GM10266 (cell line): Measurements from ENCODE around the gene CBLC.

Source experiments
- DNase-seq: peaks from one replicate; pipeline ENCODE4 v3.0.0; 2012; ENCODE audit errors: extremely low spot score
- TF ChIP-seq, protein P1 (sequence below): IDR thresholded peaks from 2 replicates; pipeline ENCODE4 v1.5.1; 2012; ENCODE audit warnings: mild to moderate bottlenecking, low read depth; ENCODE audit not compliant: control insufficient read depth, insufficient read depth; ENCODE audit errors: missing control alignments

The CBLC gene

GRCh38 chr19:44741258-44741731 is 36.4 kb upstream of the CBLC start:
- TF ChIP-seq, protein P1, sequence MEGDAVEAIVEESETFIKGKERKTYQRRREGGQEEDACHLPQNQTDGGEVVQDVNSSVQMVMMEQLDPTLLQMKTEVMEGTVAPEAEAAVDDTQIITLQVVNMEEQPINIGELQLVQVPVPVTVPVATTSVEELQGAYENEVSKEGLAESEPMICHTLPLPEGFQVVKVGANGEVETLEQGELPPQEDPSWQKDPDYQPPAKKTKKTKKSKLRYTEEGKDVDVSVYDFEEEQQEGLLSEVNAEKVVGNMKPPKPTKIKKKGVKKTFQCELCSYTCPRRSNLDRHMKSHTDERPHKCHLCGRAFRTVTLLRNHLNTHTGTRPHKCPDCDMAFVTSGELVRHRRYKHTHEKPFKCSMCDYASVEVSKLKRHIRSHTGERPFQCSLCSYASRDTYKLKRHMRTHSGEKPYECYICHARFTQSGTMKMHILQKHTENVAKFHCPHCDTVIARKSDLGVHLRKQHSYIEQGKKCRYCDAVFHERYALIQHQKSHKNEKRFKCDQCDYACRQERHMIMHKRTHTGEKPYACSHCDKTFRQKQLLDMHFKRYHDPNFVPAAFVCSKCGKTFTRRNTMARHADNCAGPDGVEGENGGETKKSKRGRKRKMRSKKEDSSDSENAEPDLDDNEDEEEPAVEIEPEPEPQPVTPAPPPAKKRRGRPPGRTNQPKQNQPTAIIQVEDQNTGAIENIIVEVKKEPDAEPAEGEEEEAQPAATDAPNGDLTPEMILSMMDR, result no peak
- no peak for DNase-seq

GRCh38 chr19:44741841-44742329 is 35.8 kb upstream of the CBLC start:
- no peak for DNase-seq
- TF ChIP-seq, protein P1, result no peak

DNA sequence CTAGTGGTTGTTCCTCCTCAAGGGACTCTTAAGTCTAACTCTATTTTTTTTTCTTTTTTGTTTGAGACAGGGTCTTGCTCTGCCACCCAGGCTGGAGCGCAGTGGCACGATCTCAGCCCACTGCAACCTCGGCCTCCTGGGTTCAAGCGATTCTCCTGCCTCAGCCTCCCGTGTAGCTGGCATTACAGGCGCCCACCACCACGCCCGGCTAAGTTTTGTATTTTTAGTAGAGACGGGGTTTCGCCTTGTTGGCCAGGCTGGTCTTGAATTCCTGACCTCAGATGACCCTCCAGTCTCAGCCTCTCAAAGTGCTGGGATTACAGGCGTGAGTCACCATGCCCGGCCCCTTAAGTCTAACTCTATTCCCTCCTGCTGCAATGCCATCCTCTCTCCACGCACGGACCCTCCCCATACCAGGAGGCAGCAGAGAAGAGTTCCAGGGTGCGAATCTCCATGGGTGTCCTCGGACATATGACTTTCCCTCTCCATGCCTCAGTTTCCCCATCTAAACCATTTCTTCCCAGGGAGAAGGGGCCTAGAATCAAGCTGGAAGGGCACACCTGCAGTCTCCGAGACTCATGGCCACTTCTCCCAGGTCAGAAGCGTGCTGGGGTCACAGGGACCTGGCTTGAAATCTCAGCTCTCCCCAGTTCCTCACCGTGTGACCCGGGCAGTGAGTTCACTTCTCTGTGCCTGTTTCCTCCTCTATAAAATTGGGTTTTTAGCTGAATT is 35.2 kb upstream of the CBLC start:
- DNase-seq, result no peak
- TF ChIP-seq, protein P1, result no peak

GRCh38 chr19:44744871-44745332 is 32.8 kb upstream of the CBLC start:
- TF ChIP-seq, protein P1, result no peak
- DNase-seq, result no peak

DNA sequence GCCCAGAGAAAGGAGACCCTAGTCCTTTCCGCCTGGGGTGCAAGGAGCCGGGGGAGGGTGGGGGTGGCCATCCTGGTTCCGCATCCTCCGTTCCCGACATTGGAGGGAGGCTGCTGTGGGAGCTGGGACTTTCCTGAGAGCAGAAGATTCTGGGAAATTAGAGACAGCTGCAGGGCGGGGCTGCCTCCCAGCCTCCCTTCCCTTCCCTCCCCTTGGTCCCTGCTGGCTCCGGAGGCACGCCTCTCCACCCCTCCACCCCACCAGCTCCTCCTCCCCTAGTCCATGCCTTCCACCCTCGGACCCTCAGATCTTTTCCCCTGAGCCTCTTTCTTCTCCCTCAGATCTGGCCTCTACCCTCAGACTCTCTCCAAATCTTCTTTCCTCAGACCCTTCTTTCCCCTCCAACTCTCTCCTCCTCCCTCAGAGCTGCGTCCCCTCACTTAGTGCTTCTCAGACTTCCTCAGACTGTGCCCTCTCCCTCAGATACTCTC is 32.3 kb upstream of the CBLC start:
- no peak for DNase-seq
- TF ChIP-seq, protein P1, result no peak

- TF ChIP-seq, protein P1, result no peak
- DNase-seq, result no peak
These were observed 31.6 kb upstream of the CBLC start for GRCh38 chr19:44745887-44746600.
